Brain microvascular endothelial cell (primary cell): ENCODE data around the gene NUP153.

Source experiments
- DNase-seq: peaks from one replicate; pipeline ENCODE4 v3.0.0-alpha.2; 2020
- H3K27ac ChIP-seq: fragments of 250-450 bp; sonication (Bioruptor Pico); 2 replicates; pipeline ENCODE4 v1.5.1; 2020; ENCODE audit warnings: mild to moderate bottlenecking, moderate library complexity
- H3K27me3 ChIP-seq: fragments of 250-450 bp; sonication (Bioruptor Pico); replicated peaks from 2 replicates; pipeline ENCODE4 v1.5.1; 2020; ENCODE audit warnings: mild to moderate bottlenecking
- H3K36me3 ChIP-seq: fragments of 250-450 bp; sonication (Bioruptor Pico); replicated peaks from 2 replicates; pipeline ENCODE4 v1.5.1; 2020; ENCODE audit warnings: mild to moderate bottlenecking
- H3K4me3 ChIP-seq: 2 replicates; pipeline ENCODE4 v1.5.1; 2011; ENCODE audit warnings: low read depth, mild to moderate bottlenecking, control low read depth, low read length, moderate library complexity
- CTCF ChIP-seq: IDR thresholded peaks from 2 replicates; pipeline ENCODE4 v1.5.1; 2011; ENCODE audit warnings: low read depth, mild to moderate bottlenecking, moderate library complexity, low read length, control low read depth, inconsistent platforms; ENCODE audit errors: missing control alignments
- in situ Hi-C: cut with HindIII; loops from 2 replicates; pipeline ENCODE4 v1.10.0; 2017; ENCODE audit warnings: low sequenced_read_pairs, low pct_ligation_motif_present

NUP153 gene

DNA sequence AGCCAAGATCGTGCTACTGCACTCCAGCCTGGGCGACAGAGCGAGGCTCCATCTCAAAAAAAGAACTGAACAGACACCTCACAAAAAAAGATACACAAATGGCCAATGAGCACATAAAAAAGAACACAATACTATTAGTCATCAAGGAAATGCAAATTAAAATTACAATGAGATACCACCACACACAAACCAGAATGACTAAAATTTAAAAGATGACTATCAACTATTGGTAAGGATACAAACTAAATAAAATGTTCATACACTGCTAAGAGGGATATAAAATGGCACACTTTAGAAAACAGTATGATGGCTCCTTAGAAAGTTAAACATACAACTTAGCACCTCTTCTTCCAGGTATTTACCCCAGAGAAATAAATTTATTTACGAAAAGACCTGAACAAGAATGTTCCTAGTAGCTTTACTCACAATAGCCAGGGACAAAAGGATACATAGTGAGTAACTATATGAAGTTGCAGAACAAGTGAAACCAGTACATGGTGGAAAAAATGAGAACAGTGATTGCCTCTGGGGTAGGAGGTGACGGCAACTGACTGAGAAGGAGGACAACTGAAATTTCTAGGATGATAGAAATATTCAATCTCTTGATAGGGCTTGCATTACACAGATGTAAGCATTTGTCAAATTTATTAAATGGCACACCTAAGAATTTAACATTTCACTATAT, 53.4 kb downstream of the NUP153 start:
- TF ChIP-seq CTCF, result no peak
- Histone ChIP-seq H3K27me3 (no peaks in the 10 kb centered on the region), H3K4me3 (no peak overlapping the region), H3K27ac (no peak overlapping the region), H3K36me3 (peaks cover 27% of the 10 kb centered on the region)
- no peak for DNase-seq
- in situ Hi-C loops, result no loop called here

GRCh38 chr6:17650656-17651309, 55.9 kb downstream of the NUP153 start:
- no peak for DNase-seq
- in situ Hi-C loops, result no loop called here
- Histone ChIP-seq H3K27ac (no peak overlapping the region), H3K36me3 (peaks cover 33% of the 10 kb centered on the region), H3K4me3 (no peak overlapping the region), H3K27me3 (no peaks in the 10 kb centered on the region)
- no peak for TF ChIP-seq CTCF

DNA sequence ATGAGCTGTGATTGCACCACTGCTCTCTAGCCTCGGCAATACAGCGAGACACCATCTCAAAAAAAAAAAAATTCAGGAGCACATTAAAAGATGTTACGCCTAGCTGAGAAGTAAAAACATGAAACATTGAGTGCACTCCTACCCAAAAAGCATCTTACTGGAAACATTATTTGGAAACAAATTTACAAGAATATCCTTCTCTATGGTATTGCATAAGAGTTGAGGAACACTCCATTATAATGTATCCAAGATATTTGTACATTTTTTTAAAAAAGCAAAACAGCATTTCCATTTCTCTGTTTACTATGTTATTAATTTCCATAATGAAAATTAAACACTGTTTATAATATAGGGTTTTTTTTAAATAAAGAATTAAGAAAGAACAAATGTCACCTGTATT, 58.0 kb downstream of the NUP153 start:
- in situ Hi-C loops, result no loop called here
- peaks cover 46% of the 10 kb centered on the region for H3K36me3 ChIP-seq
- H3K27ac ChIP-seq, result no peak overlapping the region
- H3K27me3 ChIP-seq, result no peaks in the 10 kb centered on the region
- no peak for DNase-seq
- H3K4me3 ChIP-seq, result no peak overlapping the region
- no peak for TF ChIP-seq CTCF

GRCh38 chr6:17640477-17640917, 66.2 kb downstream of the NUP153 start:
- peaks cover 43% of the 10 kb centered on the region for H3K36me3 ChIP-seq
- no peaks in the 10 kb centered on the region for H3K27me3 ChIP-seq
- H3K4me3 ChIP-seq, result no peak overlapping the region
- no peak for TF ChIP-seq CTCF
- in situ Hi-C loops, result no loop called here
- DNase-seq, result no peak
- no peak overlapping the region for H3K27ac ChIP-seq

DNA sequence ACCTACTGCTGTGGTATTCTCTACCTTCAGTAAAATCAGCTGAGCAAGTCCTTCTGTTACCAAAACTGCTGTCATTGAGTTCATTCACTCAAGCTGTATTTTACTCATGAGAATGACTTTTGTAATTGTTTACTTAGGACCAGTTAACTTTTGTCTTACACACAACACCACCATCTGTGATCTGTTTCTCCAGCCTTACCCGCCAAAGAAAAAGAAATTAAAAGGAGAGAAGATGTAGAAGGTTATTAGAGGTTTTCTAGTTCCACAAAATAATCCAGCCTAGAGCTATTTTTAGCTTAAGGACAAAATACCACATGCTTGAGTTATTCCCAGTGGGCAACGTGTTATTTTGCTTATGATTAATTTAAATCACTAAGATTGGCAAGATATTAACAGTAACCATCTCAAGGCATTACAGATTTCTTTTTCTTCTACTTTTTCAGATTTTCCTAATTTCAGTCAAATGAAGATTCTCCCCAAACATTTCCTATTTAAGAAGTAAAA, 68.5 kb downstream of the NUP153 start:
- DNase-seq, result no peak
- in situ Hi-C loops, result no loop called here
- no peak overlapping the region for H3K4me3 ChIP-seq
- H3K27me3 ChIP-seq, result no peaks in the 10 kb centered on the region
- no peak overlapping the region for H3K27ac ChIP-seq
- TF ChIP-seq CTCF, result no peak
- H3K36me3 ChIP-seq, result peaks cover 31% of the 10 kb centered on the region
